OCI-LY3 (cell line): ENCODE results near the gene SIGLEC5.

Experiments used
- H2AFZ ChIP-seq: fragments of 200-600, 300-600 bp; shearing (Covaris generic); 2 replicates; pipeline ENCODE4 v1.6.0; 2014; ENCODE audit warnings: antibody characterized with exemption, low read depth, low read length
- H3K27ac ChIP-seq: fragments of 200-600, 300-600 bp; sonication (generic); 2 replicates; pipeline ENCODE4 v1.5.1; 2014; ENCODE audit warnings: mild to moderate bottlenecking, low read length, moderate library complexity, mixed read lengths
- H3K27me3 ChIP-seq: fragments of 200-600, 300-600 bp; sonication (generic); 2 replicates; pipeline ENCODE4 v1.6.1; 2014; ENCODE audit warnings: low read depth, low read length, mixed read lengths
- H3K36me3 ChIP-seq: fragments of 200-600, 300-600 bp; sonication (generic); replicated peaks from 2 replicates; pipeline ENCODE3; 2014; ENCODE audit warnings: low read depth, low read length, mixed read lengths
- H3K4me1 ChIP-seq: fragments of 300-600, 200-600 bp; sonication (generic); 2 replicates; pipeline ENCODE4 v1.6.1; 2014; ENCODE audit warnings: low read length, mixed read lengths
- H3K4me2 ChIP-seq: fragments of 200-600, 300-600 bp; sonication (generic); 2 replicates; pipeline ENCODE4 v1.6.1; 2014; ENCODE audit warnings: low read length, mixed read lengths
- H3K4me3 ChIP-seq: fragments of 300-600, 200-600 bp; sonication (generic); 2 replicates; pipeline ENCODE4 v1.5.1; 2014; ENCODE audit warnings: antibody characterized with exemption, mild to moderate bottlenecking, low read length, moderate library complexity
- H3K79me2 ChIP-seq: fragments of 300-600, 200-600 bp; shearing (Covaris generic); 2 replicates; pipeline ENCODE4 v1.6.1; 2014; ENCODE audit warnings: mild to moderate bottlenecking, low read length, mixed read lengths
- H3K9ac ChIP-seq: fragments of 300-600, 200-600 bp; shearing (Covaris generic); 2 replicates; pipeline ENCODE4 v1.6.0; 2014; ENCODE audit warnings: mild to moderate bottlenecking, low read length, moderate library complexity
- H3K9me3 ChIP-seq: fragments of 200-600, 300-600 bp; shearing (Covaris generic); 2 replicates; pipeline ENCODE4 v1.6.1; 2014; ENCODE audit warnings: low read length, mixed read lengths; ENCODE audit not compliant: insufficient read depth
- H4K20me1 ChIP-seq: fragments of 200-600, 300-600 bp; sonication (generic); 2 replicates; pipeline ENCODE4 v1.6.1; 2016; ENCODE audit warnings: low read length, mixed read lengths; ENCODE audit not compliant: insufficient read depth
- CTCF ChIP-seq: fragments of 200-600, 300-600 bp; sonication (generic); IDR thresholded peaks from 2 replicates; pipeline ENCODE4 v1.5.1; 2014; ENCODE audit warnings: antibody characterized with exemption, low read length, low read depth
- EZH2phosphoT487 ChIP-seq: fragments of 200-600 bp; shearing (Covaris generic); IDR thresholded peaks from 2 replicates; pipeline ENCODE4 v1.6.1; 2018; ENCODE audit warnings: antibody characterized with exemption, mixed run types, low read depth

SIGLEC5 gene

GRCh38 chr19:51664997-51665396, 34.8 kb upstream of the SIGLEC5 start:
- no peak overlapping the region for H2AFZ ChIP-seq
- H3K79me2 ChIP-seq: no peaks in the 10 kb centered on the region
- H3K36me3 ChIP-seq: no peaks in the 10 kb centered on the region
- H3K9me3 ChIP-seq: no peaks in the 10 kb centered on the region
- no peaks in the 10 kb centered on the region for H4K20me1 ChIP-seq
- no peak overlapping the region for H3K9ac ChIP-seq
- peaks cover 14% of the 10 kb centered on the region for H3K4me1 ChIP-seq
- no peak for TF ChIP-seq EZH2phosphoT487
- TF ChIP-seq CTCF: no peak
- H3K27me3 ChIP-seq: peaks cover 36% of the 10 kb centered on the region
- no peak overlapping the region for H3K4me3 ChIP-seq
- no peak overlapping the region for H3K27ac ChIP-seq
- H3K4me2 ChIP-seq: no peak overlapping the region

GRCh38 chr19:51664131-51664530, 33.9 kb upstream of the SIGLEC5 start:
- Histone ChIP-seq H3K79me2 (no peaks in the 10 kb centered on the region), H3K27ac (no peak overlapping the region), H3K4me2 (no peak overlapping the region), H3K9me3 (no peaks in the 10 kb centered on the region), H3K4me1 (peaks cover 11% of the 10 kb centered on the region), H3K9ac (no peak overlapping the region), H3K4me3 (no peak overlapping the region), H4K20me1 (no peaks in the 10 kb centered on the region), H3K27me3 (peaks cover 44% of the 10 kb centered on the region), H3K36me3 (no peaks in the 10 kb centered on the region), H2AFZ (no peak overlapping the region)
- TF ChIP-seq CTCF: no peak
- no peak for TF ChIP-seq EZH2phosphoT487

GRCh38 chr19:51663650-51664049, 33.4 kb upstream of the SIGLEC5 start:
- Histone ChIP-seq H3K27me3 (peaks cover 44% of the 10 kb centered on the region), H3K36me3 (no peaks in the 10 kb centered on the region), H3K4me1 (peaks cover 9% of the 10 kb centered on the region), H3K4me2 (no peak overlapping the region), H3K9me3 (no peaks in the 10 kb centered on the region), H2AFZ (no peak overlapping the region), H3K9ac (no peak overlapping the region), H4K20me1 (no peaks in the 10 kb centered on the region), H3K27ac (no peak overlapping the region), H3K79me2 (no peaks in the 10 kb centered on the region), H3K4me3 (no peak overlapping the region)
- TF ChIP-seq EZH2phosphoT487 (no peak), CTCF (no peak)

- H4K20me1 ChIP-seq: peaks cover 3% of the 10 kb centered on the region; the same call in 1 of the 2 replicates
- peak; percentile 74 for TF ChIP-seq CTCF
- no peak for TF ChIP-seq EZH2phosphoT487
- H3K9ac ChIP-seq: no peak overlapping the region
- no peaks in the 10 kb centered on the region for H3K79me2 ChIP-seq
- H3K27ac ChIP-seq: no peak overlapping the region
- no peaks in the 10 kb centered on the region for H3K36me3 ChIP-seq
- H3K27me3 ChIP-seq: peaks cover 47% of the 10 kb centered on the region
- no peak overlapping the region for H3K4me2 ChIP-seq
- no peaks in the 10 kb centered on the region for H3K9me3 ChIP-seq
- no peak overlapping the region for H3K4me3 ChIP-seq
- peaks cover 14% of the 10 kb centered on the region for H3K4me1 ChIP-seq
- no peak overlapping the region for H2AFZ ChIP-seq
Measured at GRCh38 chr19:51660975-51661600, 30.9 kb upstream of the SIGLEC5 start.
